HG03060 (cell line): ENCODE results near the gene DAZAP2.
"Not testable (repeated sequence)": the region's sequence is repeated elsewhere in the genome, so short reads cannot be mapped to it uniquely, and the experiment has no call there.

Experiments
- ATAC-seq: cut with Tn5 transposase; IDR thresholded peaks from one replicate; pipeline ENCODE4 v1.9.1; 2021; ENCODE audit warnings: low read depth, moderate number of reproducible peaks; ENCODE audit not compliant: unreplicated experiment

DAZAP2 gene

GRCh38 chr12:51245476-51246253 lies 7.0 kb downstream of the DAZAP2 start:
- ATAC-seq: no peak

- no peak for ATAC-seq
These were observed 7.7 kb downstream of the DAZAP2 start for GRCh38 chr12:51246254-51246853.

- no peak for ATAC-seq
These were observed 9.0 kb downstream of the DAZAP2 start for GRCh38 chr12:51247523-51248206.

- no peak for ATAC-seq
These were observed 14.7 kb downstream of the DAZAP2 start for GRCh38 chr12:51253276-51253675.

- no peak for ATAC-seq
These were observed 15.9 kb downstream of the DAZAP2 start for GRCh38 chr12:51254536-51254935.

- not testable (repeated sequence) for ATAC-seq
These were observed 21.0 kb downstream of the DAZAP2 start for GRCh38 chr12:51259600-51259999.

GRCh38 chr12:51262758-51263177 lies 24.1 kb downstream of the DAZAP2 start:
- ATAC-seq: no peak

GRCh38 chr12:51263341-51263740 lies 24.7 kb downstream of the DAZAP2 start:
- ATAC-seq: no peak

- ATAC-seq: no peak
These were observed 25.7 kb downstream of the DAZAP2 start for GRCh38 chr12:51264297-51264696.

GRCh38 chr12:51265024-51265423 lies 26.4 kb downstream of the DAZAP2 start:
- peak; percentile 69 for ATAC-seq

- no peak for ATAC-seq
These were observed 30.8 kb downstream of the DAZAP2 start for GRCh38 chr12:51269174-51270066.

GRCh38 chr12:51270067-51270950 lies 31.7 kb downstream of the DAZAP2 start, which contains the start of gene SMAGP:
Gene SMAGP (minus strand): TSS chr12:51270415. CDS start chr12:51269278, 1,137 bp downstream.
- ATAC-seq: no peak

GRCh38 chr12:51270951-51271518 lies 32.4 kb downstream of the DAZAP2 start:
- ATAC-seq: no peak

GRCh38 chr12:51272810-51273209 lies 34.2 kb downstream of the DAZAP2 start:
- ATAC-seq: not testable (repeated sequence)

- ATAC-seq: no peak
These were observed 36.5 kb downstream of the DAZAP2 start for GRCh38 chr12:51275088-51275487.

- ATAC-seq: no peak
These were observed 42.7 kb downstream of the DAZAP2 start for GRCh38 chr12:51281202-51281924.

- ATAC-seq: no peak
These were observed 47.2 kb downstream of the DAZAP2 start for GRCh38 chr12:51285843-51286242.
